Ascending aorta (tissue), 2 donors: ENCODE measurements around the gene NUDT9. TPM values are rescaled to one million over a fixed set of nuclear protein-coding genes. Genes with fewer than 3 reads are reported as not detected.
"Not testable (repeated sequence)": the region's sequence is repeated elsewhere in the genome, so short reads cannot be mapped to it uniquely, and the experiment has no call there.

Experiments used
- DNase-seq, 2 donors: peaks; one replicate each; pipeline ENCODE4 v3.0.0-alpha.2; 2019; ENCODE audit warnings: low spot score in 2 of 2
- H3K27ac ChIP-seq, 2 donors: fragments of 200-600 bp; sonication (generic); one replicate each; pipeline ENCODE4 v1.5.1; 2016 to 2017; ENCODE audit warnings: mild to moderate bottlenecking in 1 of 2
- H3K27me3 ChIP-seq: fragments of 200-600 bp; sonication (generic); one replicate; pipeline ENCODE4 v1.5.1; 2017
- H3K36me3 ChIP-seq, 2 donors: fragments of 200-600 bp; sonication (generic); one replicate each; pipeline ENCODE4 v1.5.1; 2016
- H3K4me1 ChIP-seq, 2 donors: fragments of 200-600 bp; sonication (generic); one replicate each; pipeline ENCODE4 v1.5.1; 2016 to 2017; ENCODE audit warnings: mild to moderate bottlenecking in 1 of 2
- H3K4me3 ChIP-seq, 2 donors: fragments of 200-600 bp; sonication (generic); one replicate each; pipeline ENCODE4 v1.5.1; 2016 to 2017; ENCODE audit warnings: mild to moderate bottlenecking in 1 of 2
- H3K9me3 ChIP-seq, 2 donors: fragments of 200-600 bp; sonication (generic); one replicate each; pipeline ENCODE4 v1.5.1; 2016
- intact Hi-C: fragments of 100-400 bp; cut with DNase I; formaldehyde crosslinking; loops from one replicate; pipeline ENCODE4 v1.15.1; 2023
- total RNA-seq: library from RNA; depleted of rRNA; stranded (reverse); fragments of >200 nt; gene quantifications from one replicate; pipeline ENCODE4 v1.1.0, GENCODE V29; 2016
- TF ChIP-seq, protein P1 (sequence below), 3 experiments: fragments of 200-600 bp in 2 of 3; fragments of 450-650 bp in 1 of 3; sonication (generic) in 2 of 3; IDR thresholded peaks; one replicate each; pipeline ENCODE4 v1.5.1; 2016 to 2019; ENCODE audit warnings: antibody characterized with exemption in 3 of 3, mild to moderate bottlenecking in 1 of 3, moderate library complexity in 1 of 3

The NUDT9 gene
- total RNA-seq, 1 donor from 2014 or later, result 35.9 TPM

DNA sequence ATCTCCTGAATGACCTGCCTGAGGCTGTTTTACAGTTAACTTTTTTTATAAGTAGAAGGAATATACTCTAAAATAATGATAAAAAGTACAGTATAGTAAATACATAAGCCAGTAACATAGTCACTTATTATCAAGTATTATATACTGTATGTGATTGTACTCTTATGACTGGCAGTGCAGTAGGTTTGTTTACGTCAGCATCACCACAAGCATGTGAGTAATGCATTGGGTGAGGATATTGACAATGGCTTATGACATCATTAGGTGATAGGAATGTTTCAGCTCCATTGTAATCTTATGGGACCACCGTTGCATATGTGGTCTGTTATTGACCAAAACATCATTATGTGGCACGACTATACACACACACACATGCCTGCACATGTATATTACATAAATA lies 20.5 kb downstream of the NUDT9 start:
- Histone ChIP-seq H3K4me3 (no peak overlapping the region), H3K27ac (no peak overlapping the region), H3K9me3 (no peaks in the 10 kb centered on the region), H3K36me3 (peaks cover 32 to 54% of the 10 kb centered on the region in 2 donors), H3K27me3 (no peaks in the 10 kb centered on the region), H3K4me1 (no peaks in the 10 kb centered on the region)
- DNase-seq, result no peak
- intact Hi-C loops, result no loop called here
- TF ChIP-seq, protein P1, sequence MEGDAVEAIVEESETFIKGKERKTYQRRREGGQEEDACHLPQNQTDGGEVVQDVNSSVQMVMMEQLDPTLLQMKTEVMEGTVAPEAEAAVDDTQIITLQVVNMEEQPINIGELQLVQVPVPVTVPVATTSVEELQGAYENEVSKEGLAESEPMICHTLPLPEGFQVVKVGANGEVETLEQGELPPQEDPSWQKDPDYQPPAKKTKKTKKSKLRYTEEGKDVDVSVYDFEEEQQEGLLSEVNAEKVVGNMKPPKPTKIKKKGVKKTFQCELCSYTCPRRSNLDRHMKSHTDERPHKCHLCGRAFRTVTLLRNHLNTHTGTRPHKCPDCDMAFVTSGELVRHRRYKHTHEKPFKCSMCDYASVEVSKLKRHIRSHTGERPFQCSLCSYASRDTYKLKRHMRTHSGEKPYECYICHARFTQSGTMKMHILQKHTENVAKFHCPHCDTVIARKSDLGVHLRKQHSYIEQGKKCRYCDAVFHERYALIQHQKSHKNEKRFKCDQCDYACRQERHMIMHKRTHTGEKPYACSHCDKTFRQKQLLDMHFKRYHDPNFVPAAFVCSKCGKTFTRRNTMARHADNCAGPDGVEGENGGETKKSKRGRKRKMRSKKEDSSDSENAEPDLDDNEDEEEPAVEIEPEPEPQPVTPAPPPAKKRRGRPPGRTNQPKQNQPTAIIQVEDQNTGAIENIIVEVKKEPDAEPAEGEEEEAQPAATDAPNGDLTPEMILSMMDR (IDR thresholded peaks at IDR 0.05), result no peak

DNA sequence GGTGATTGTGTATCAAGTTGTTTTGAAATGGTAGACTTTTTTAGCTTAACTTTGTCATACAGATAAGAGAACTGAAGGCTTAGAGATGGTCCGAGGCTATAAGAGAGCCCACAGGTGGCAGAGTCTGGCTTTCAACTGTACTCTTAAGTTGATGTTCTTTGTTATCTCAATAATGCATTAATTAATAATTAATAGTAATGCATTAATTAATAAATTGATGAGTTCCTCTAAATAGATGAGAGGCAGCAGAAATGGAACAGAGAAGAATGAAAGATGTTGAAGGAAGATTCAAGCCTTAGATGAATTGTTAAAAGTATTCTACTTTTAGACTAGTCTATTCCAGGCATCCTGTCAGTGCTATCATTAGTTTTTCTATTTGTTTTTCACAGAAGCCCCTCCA lies 22.4 kb downstream of the NUDT9 start:
- Histone ChIP-seq H3K27me3 (no peaks in the 10 kb centered on the region), H3K4me3 (no peak overlapping the region), H3K9me3 (no peaks in the 10 kb centered on the region), H3K36me3 (peaks cover 15 to 48% of the 10 kb centered on the region in 2 donors), H3K4me1 (no peaks in the 10 kb centered on the region), H3K27ac (no peak overlapping the region)
- TF ChIP-seq, protein P1 (IDR thresholded peaks at IDR 0.05), result no peak
- DNase-seq, result no peak
- intact Hi-C loops, result no loop called here

DNA sequence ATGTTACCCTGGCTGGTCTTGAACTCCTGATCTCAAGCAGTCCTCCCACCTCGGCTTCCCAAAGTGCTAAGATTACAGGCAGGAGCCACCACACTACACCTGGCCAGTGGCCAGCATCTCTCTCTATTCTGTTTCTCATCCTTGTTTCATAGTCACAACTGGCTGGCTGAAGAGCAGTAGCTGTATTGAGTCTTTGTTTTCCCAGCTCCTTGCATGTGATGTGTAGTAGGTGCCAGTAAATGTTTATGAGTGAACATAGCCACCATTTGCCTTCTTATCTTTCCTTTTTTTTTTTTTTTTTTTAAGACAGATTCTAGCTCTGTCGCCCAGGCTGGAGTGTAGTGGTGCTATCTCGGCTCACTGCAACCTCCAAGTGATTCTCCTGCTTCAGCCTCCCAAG lies 23.6 kb downstream of the NUDT9 start:
- no peaks in the 10 kb centered on the region for H3K9me3 ChIP-seq
- TF ChIP-seq, protein P1 (IDR thresholded peaks at IDR 0.05), result no peak
- H3K36me3 ChIP-seq, result peaks cover 15 to 52% of the 10 kb centered on the region in 2 donors
- no peak for DNase-seq
- intact Hi-C loops, result no loop called here
- no peak overlapping the region for H3K27ac ChIP-seq
- H3K27me3 ChIP-seq, result no peaks in the 10 kb centered on the region
- no peaks in the 10 kb centered on the region for H3K4me1 ChIP-seq
- no peak overlapping the region for H3K4me3 ChIP-seq

DNA sequence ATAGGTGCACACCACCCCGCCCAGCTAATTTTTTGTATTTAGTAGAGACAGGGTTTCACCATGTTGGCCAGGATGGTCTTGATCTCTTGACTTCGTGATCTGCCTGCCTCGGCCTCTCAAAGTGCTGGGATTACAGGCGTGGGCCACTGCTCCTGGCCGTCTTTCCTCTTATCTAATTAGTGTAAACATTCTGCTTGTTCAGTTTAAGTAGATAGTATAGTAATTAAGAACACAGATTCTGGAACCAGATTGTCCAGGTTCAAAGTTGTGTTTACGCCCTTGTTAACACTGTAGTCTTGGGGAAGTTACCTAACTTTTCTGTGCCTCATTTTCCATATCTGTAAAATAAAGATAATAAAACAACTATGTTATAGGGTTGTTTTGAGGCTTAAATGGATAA lies 24.0 kb downstream of the NUDT9 start:
- H3K27me3 ChIP-seq, H3K4me3 ChIP-seq, H3K27ac ChIP-seq, DNase-seq, H3K4me1 ChIP-seq, intact Hi-C loops, H3K9me3 ChIP-seq: not testable (repeated sequence)
- H3K36me3 ChIP-seq, result peaks cover 18 to 52% of the 10 kb centered on the region in 2 donors

DNA sequence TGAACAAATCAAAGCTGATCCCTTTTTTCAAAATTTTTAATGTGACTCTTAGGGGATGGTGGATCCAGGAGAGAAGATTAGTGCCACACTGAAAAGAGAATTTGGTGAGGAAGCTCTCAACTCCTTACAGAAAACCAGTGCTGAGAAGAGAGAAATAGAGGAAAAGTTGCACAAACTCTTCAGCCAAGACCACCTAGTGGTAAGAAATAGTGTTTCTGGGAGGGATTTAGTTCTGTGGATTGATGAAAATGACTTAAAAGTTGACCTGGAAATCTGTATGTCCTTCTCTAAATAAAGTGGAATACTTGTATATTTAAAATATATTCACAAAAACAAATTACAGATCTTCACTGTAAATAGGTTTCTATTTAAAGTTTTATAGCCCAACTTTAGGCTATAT lies 29.2 kb downstream of the NUDT9 start:
- DNase-seq, result no peak
- TF ChIP-seq, protein P1 (IDR thresholded peaks at IDR 0.05), result no peak
- peaks cover 25 to 38% of the 10 kb centered on the region in 2 donors for H3K36me3 ChIP-seq
- H3K4me3 ChIP-seq, result no peak overlapping the region
- no peaks in the 10 kb centered on the region for H3K9me3 ChIP-seq
- H3K27ac ChIP-seq, result no peak overlapping the region
- no peaks in the 10 kb centered on the region for H3K4me1 ChIP-seq
- intact Hi-C loops, result no loop called here
- H3K27me3 ChIP-seq, result no peaks in the 10 kb centered on the region

DNA sequence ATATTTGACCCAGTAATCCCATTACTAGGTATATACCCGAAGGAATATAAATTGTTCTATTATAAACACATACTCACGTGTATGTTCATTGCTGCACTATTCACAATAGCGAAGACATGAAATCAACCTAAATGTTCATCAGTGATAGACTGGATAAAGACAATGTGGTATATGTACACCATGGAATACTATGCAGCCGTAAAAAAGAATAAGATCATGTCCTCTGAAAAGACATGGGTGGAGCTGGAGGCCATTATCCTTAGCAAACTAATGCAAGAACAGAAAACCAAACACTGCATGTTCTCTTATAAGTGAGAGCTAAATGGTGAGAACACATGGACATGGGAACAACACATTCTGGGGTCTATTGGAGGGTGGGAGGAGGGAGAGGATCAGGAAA lies 36.5 kb downstream of the NUDT9 start:
- DNase-seq, result no peak
- TF ChIP-seq, protein P1 (IDR thresholded peaks at IDR 0.05), result no peak
- no peaks in the 10 kb centered on the region for H3K9me3 ChIP-seq
- intact Hi-C loops, result no loop called here
- H3K36me3 ChIP-seq, result peaks cover 15 to 26% of the 10 kb centered on the region in 2 donors
- H3K27ac ChIP-seq, result no peak overlapping the region
- H3K4me3 ChIP-seq, result no peak overlapping the region
- no peaks in the 10 kb centered on the region for H3K27me3 ChIP-seq
- H3K4me1 ChIP-seq, result no peaks in the 10 kb centered on the region
